ENCODE measurements around the gene CTNND2.

The CTNND2 gene

GRCh38 chr5:11528720-11529119 is 375.5 kb downstream of the CTNND2 start:
- in situ Hi-C loops (cut with MboI; ENCODE audit: low sequenced_read_pairs, unreplicated experiment): no loop called here
- no peak for TF ChIP-seq CTCF (IDR thresholded peaks at IDR 0.05; ENCODE audit: borderline replicate concordance, control extremely low read depth, extremely low read depth, insufficient read depth, missing control alignments)
- no peak for DNase-seq (ENCODE audit: low spot score)

- in situ Hi-C loops (cut with MboI; ENCODE audit: low sequenced_read_pairs, unreplicated experiment): no loop called here
- no peak for DNase-seq (ENCODE audit: low spot score)
- no peak for TF ChIP-seq CTCF (IDR thresholded peaks at IDR 0.05; ENCODE audit: borderline replicate concordance, control extremely low read depth, extremely low read depth, insufficient read depth, missing control alignments)
Measured at GRCh38 chr5:11527652-11528349, 376.4 kb downstream of the CTNND2 start.

- in situ Hi-C loops (cut with MboI; ENCODE audit: low sequenced_read_pairs, unreplicated experiment): no loop called here
- no peak for DNase-seq (ENCODE audit: low spot score)
- TF ChIP-seq CTCF (IDR thresholded peaks at IDR 0.05; ENCODE audit: borderline replicate concordance, control extremely low read depth, extremely low read depth, insufficient read depth, missing control alignments): no peak
Measured at GRCh38 chr5:11525020-11525419, 379.2 kb downstream of the CTNND2 start.

- no peak for DNase-seq (ENCODE audit: low spot score)
- no peak for TF ChIP-seq CTCF (IDR thresholded peaks at IDR 0.05; ENCODE audit: borderline replicate concordance, control extremely low read depth, extremely low read depth, insufficient read depth, missing control alignments)
- in situ Hi-C loops (cut with MboI; ENCODE audit: low sequenced_read_pairs, unreplicated experiment): no loop called here
Measured at GRCh38 chr5:11524188-11524587, 380.1 kb downstream of the CTNND2 start.

GRCh38 chr5:11522796-11523195 is 381.4 kb downstream of the CTNND2 start:
- no peak for DNase-seq (ENCODE audit: low spot score)
- in situ Hi-C loops (cut with MboI; ENCODE audit: low sequenced_read_pairs, unreplicated experiment): no loop called here

GRCh38 chr5:11520241-11520930 is 383.9 kb downstream of the CTNND2 start:
- in situ Hi-C loops (cut with MboI; ENCODE audit: low sequenced_read_pairs, unreplicated experiment): no loop called here
- no peak for DNase-seq (ENCODE audit: low spot score)
- TF ChIP-seq CTCF (IDR thresholded peaks at IDR 0.05; ENCODE audit: borderline replicate concordance, control extremely low read depth, extremely low read depth, insufficient read depth, missing control alignments): no peak

More at GRCh38 chr5:11522796-11523195, 381.4 kb downstream of the CTNND2 start:
- no peak for TF ChIP-seq CTCF (IDR thresholded peaks at IDR 0.05; ENCODE audit: borderline replicate concordance, control extremely low read depth, extremely low read depth, insufficient read depth, missing control alignments)
